ENCODE data around the gene ZFYVE21. TPM values are rescaled to one million over a fixed set of nuclear protein-coding genes. Genes with fewer than 3 reads are reported as not detected.
"Not testable (repeated sequence)": the region's sequence is repeated elsewhere in the genome, so short reads cannot be mapped to it uniquely, and the experiment has no call there.

The ZFYVE21 gene
- total RNA-seq, 1 donor from 2014 or later: 60.9 TPM

GRCh38 chr14:103688906-103689902, 26.4 kb upstream of the ZFYVE21 start:
- no peak for DNase-seq (ENCODE audit: low spot score)
- intact Hi-C loops (cut with DNase I): no loop called here

GRCh38 chr14:103690332-103690731, 25.3 kb upstream of the ZFYVE21 start:
- intact Hi-C loops (cut with DNase I): no loop called here
- DNase-seq (ENCODE audit: low spot score): no peak

- intact Hi-C loops (cut with DNase I); DNase-seq (ENCODE audit: low spot score): not testable (repeated sequence)
These were observed 24.0 kb upstream of the ZFYVE21 start for GRCh38 chr14:103691655-103692054.

- intact Hi-C loops (cut with DNase I): no loop called here
- DNase-seq (ENCODE audit: low spot score): no peak
These were observed 23.5 kb upstream of the ZFYVE21 start for GRCh38 chr14:103692159-103692558.

- intact Hi-C loops (cut with DNase I): no loop called here
- DNase-seq (ENCODE audit: low spot score): no peak
These were observed 22.7 kb upstream of the ZFYVE21 start for GRCh38 chr14:103692871-103693270.

- no peak for DNase-seq (ENCODE audit: low spot score)
- intact Hi-C loops (cut with DNase I): no loop called here
These were observed 22.1 kb upstream of the ZFYVE21 start for GRCh38 chr14:103693515-103693914.

- no peak for DNase-seq (ENCODE audit: low spot score)
- intact Hi-C loops (cut with DNase I): no loop called here
These were observed 21.0 kb upstream of the ZFYVE21 start for GRCh38 chr14:103694572-103695026.

GRCh38 chr14:103695296-103696069, 20.1 kb upstream of the ZFYVE21 start:
- intact Hi-C loops (cut with DNase I): no loop called here
- DNase-seq (ENCODE audit: low spot score): no peak

GRCh38 chr14:103696070-103696402, 19.6 kb upstream of the ZFYVE21 start:
- DNase-seq (ENCODE audit: low spot score): no peak
- intact Hi-C loops (cut with DNase I): no loop called here

GRCh38 chr14:103696466-103697071, 19.0 kb upstream of the ZFYVE21 start:
- no peak for DNase-seq (ENCODE audit: low spot score)
- intact Hi-C loops (cut with DNase I): no loop called here

- intact Hi-C loops (cut with DNase I): no loop called here
- DNase-seq (ENCODE audit: low spot score): no peak
These were observed 18.4 kb upstream of the ZFYVE21 start for GRCh38 chr14:103697206-103697602.

GRCh38 chr14:103697603-103698379, 17.8 kb upstream of the ZFYVE21 start:
- DNase-seq (ENCODE audit: low spot score): no peak

GRCh38 chr14:103698380-103699260, 17.0 kb upstream of the ZFYVE21 start:
- no peak for DNase-seq (ENCODE audit: low spot score)

More at GRCh38 chr14:103697603-103698379, 17.8 kb upstream of the ZFYVE21 start:
- intact Hi-C loops (cut with DNase I): no loop called here

GRCh38 chr14:103699261-103699661, 16.3 kb upstream of the ZFYVE21 start:
- intact Hi-C loops (cut with DNase I): no loop called here
- no peak for DNase-seq (ENCODE audit: low spot score)

More at GRCh38 chr14:103698380-103699260, 17.0 kb upstream of the ZFYVE21 start:
- intact Hi-C loops (cut with DNase I): no loop called here

- intact Hi-C loops (cut with DNase I): no loop called here
- no peak for DNase-seq (ENCODE audit: low spot score)
These were observed 15.5 kb upstream of the ZFYVE21 start for GRCh38 chr14:103699901-103700752.

- DNase-seq (ENCODE audit: low spot score): no peak
- intact Hi-C loops (cut with DNase I): no loop called here
These were observed 14.7 kb upstream of the ZFYVE21 start for GRCh38 chr14:103700753-103701490.

- DNase-seq (ENCODE audit: low spot score): no peak
- intact Hi-C loops (cut with DNase I): no loop called here
These were observed 13.5 kb upstream of the ZFYVE21 start for GRCh38 chr14:103702095-103702494.
